Gastroesophageal sphincter (tissue), 3 donors: ENCODE measurements around the gene XRCC4.

Experiments used
- EP300 ChIP-seq: sonication (generic); formaldehyde crosslinking; IDR thresholded peaks from one replicate; pipeline ENCODE4 v1.6.1; 2017; ENCODE audit warnings: antibody characterized with exemption, mild to moderate bottlenecking
- POLR2A ChIP-seq, 2 donors: fragments of 450-650 bp; IDR thresholded peaks; one replicate each; pipeline ENCODE4 v1.6.1; 2017; ENCODE audit warnings: antibody characterized with exemption in 2 of 2, mild to moderate bottlenecking in 2 of 2, moderate library complexity in 1 of 2
- POLR2AphosphoS5 ChIP-seq: sonication (generic); formaldehyde crosslinking; IDR thresholded peaks from one replicate; pipeline ENCODE4 v1.6.1; 2017; ENCODE audit warnings: antibody characterized with exemption
- TF ChIP-seq, protein P1 (sequence below), 4 experiments: fragments of 200-600 bp in 2 of 4; fragments of 450-650 bp in 2 of 4; sonication (generic) in 1 of 4; IDR thresholded peaks; one replicate each; pipeline ENCODE4 v1.5.1; 2017 to 2019; ENCODE audit warnings: antibody characterized with exemption in 4 of 4, mild to moderate bottlenecking in 2 of 4, moderate library complexity in 2 of 4

- TF ChIP-seq, protein P1, sequence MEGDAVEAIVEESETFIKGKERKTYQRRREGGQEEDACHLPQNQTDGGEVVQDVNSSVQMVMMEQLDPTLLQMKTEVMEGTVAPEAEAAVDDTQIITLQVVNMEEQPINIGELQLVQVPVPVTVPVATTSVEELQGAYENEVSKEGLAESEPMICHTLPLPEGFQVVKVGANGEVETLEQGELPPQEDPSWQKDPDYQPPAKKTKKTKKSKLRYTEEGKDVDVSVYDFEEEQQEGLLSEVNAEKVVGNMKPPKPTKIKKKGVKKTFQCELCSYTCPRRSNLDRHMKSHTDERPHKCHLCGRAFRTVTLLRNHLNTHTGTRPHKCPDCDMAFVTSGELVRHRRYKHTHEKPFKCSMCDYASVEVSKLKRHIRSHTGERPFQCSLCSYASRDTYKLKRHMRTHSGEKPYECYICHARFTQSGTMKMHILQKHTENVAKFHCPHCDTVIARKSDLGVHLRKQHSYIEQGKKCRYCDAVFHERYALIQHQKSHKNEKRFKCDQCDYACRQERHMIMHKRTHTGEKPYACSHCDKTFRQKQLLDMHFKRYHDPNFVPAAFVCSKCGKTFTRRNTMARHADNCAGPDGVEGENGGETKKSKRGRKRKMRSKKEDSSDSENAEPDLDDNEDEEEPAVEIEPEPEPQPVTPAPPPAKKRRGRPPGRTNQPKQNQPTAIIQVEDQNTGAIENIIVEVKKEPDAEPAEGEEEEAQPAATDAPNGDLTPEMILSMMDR (IDR thresholded peaks at IDR 0.05) = no peak
- TF ChIP-seq EP300 = no peak
- no peak for TF ChIP-seq POLR2AphosphoS5
- no peak for TF ChIP-seq POLR2A (IDR thresholded peaks at IDR 0.05)
These were observed 142.1 kb downstream of the XRCC4 start for GRCh38 chr5:83219495-83219894.
